ENCODE measurements around the gene DCTN3. TPM values are rescaled to one million over a fixed set of nuclear protein-coding genes. Genes with fewer than 3 reads are reported as not detected.
A peak's percentile ranks its signal among the peaks of the same experiment; 100 is the strongest.

The DCTN3 gene
- total RNA-seq, 2 experiments from 2014 or later = 150 to 153 TPM

- Mint-ChIP-seq H3K4me1 (peaks cover 15% of the 10 kb centered on the region), H3K9me3 (no peaks in the 10 kb centered on the region), H3K27me3 (peaks cover 61% of the 10 kb centered on the region), H3K36me3 (ENCODE audit: low read depth) (peaks cover 2% of the 10 kb centered on the region), H3K4me3 (peak within 1 kb of the TSS; percentile 61), H3K27ac (no peak within 1 kb of the TSS)
- ChIA-PET CTCF (interaction anchor here (1.0 to 1.7 kb wide), 2 partner anchors 11 to 17 kb away, joined by 3 to 4 read pairs; partner anchors contain the start of gene RPP25L), POLR2A (no interaction called here)
- peak; percentile 31 for DNase-seq
Measured at GRCh38 chr9:34628656-34629490, 8.6 kb upstream of the DCTN3 start, which contains the start of gene ARID3C. TSS of gene ARID3C (minus strand) at chr9:34629066. CDS start at chr9:34628014, 1,052 bp downstream.

- Mint-ChIP-seq H3K9me3 (no peaks in the 10 kb centered on the region), H3K4me3 (peak overlapping the region; percentile 61), H3K27ac (no peak overlapping the region), H3K36me3 (ENCODE audit: low read depth) (peaks cover 5% of the 10 kb centered on the region), H3K27me3 (peaks cover 67% of the 10 kb centered on the region), H3K4me1 (peaks cover 17% of the 10 kb centered on the region)
- no peak for DNase-seq
- CTCF ChIA-PET = interaction anchor here (1.0 to 1.7 kb wide), 2 partner anchors 10 to 16 kb away, joined by 3 to 4 read pairs; partner anchors contain the start of gene RPP25L
- POLR2A ChIA-PET = no interaction called here
Measured at GRCh38 chr9:34627716-34628655, 7.7 kb upstream of the DCTN3 start.

GRCh38 chr9:34625186-34625486 lies 4.8 kb upstream of the DCTN3 start:
- CTCF ChIA-PET = interaction anchor here (0.6 to 7.3 kb wide), 5 partner anchors 11 to 784 kb away, joined by 3 to 82 read pairs (median 3); partner anchors contain the start of gene SIGMAR1

GRCh38 chr9:34624475-34625185 lies 4.3 kb upstream of the DCTN3 start:
- no peak for DNase-seq
- Mint-ChIP-seq H3K4me3 (no peak overlapping the region), H3K9me3 (no peaks in the 10 kb centered on the region), H3K27me3 (peaks cover 67% of the 10 kb centered on the region), H3K36me3 (ENCODE audit: low read depth) (peaks cover 9% of the 10 kb centered on the region), H3K4me1 (peaks cover 30% of the 10 kb centered on the region), H3K27ac (no peak overlapping the region)
- POLR2A ChIA-PET = no interaction called here
- CTCF ChIA-PET = interaction anchor here (0.6 to 7.3 kb wide), 4 partner anchors 12 to 784 kb away, joined by 3 to 82 read pairs (median 3); partner anchors contain the start of gene SIGMAR1

More at GRCh38 chr9:34625186-34625486, 4.8 kb upstream of the DCTN3 start:
- Mint-ChIP-seq H3K27ac (no peak overlapping the region), H3K36me3 (ENCODE audit: low read depth) (peaks cover 9% of the 10 kb centered on the region), H3K27me3 (peaks cover 72% of the 10 kb centered on the region), H3K4me3 (no peak overlapping the region), H3K9me3 (no peaks in the 10 kb centered on the region), H3K4me1 (peaks cover 27% of the 10 kb centered on the region)
- no peak for DNase-seq
- POLR2A ChIA-PET = no interaction called here

GRCh38 chr9:34623374-34624235 lies 3.3 kb upstream of the DCTN3 start:
- DNase-seq = no peak
- Mint-ChIP-seq H3K4me3 (no peak overlapping the region), H3K36me3 (ENCODE audit: low read depth) (peaks cover 9% of the 10 kb centered on the region), H3K27me3 (peaks cover 60% of the 10 kb centered on the region), H3K4me1 (peaks cover 35% of the 10 kb centered on the region), H3K27ac (no peak overlapping the region), H3K9me3 (no peaks in the 10 kb centered on the region)
- ChIA-PET POLR2A (no interaction called here), CTCF (interaction anchor here (0.8 to 7.3 kb wide), 2 partner anchors 13 to 23 kb away, joined by 3 to 82 read pairs; partner anchors contain the start of genes GALT and SIGMAR1)

GRCh38 chr9:34615132-34615531 lies 5.2 kb downstream of the DCTN3 start:
- H3K4me3 Mint-ChIP-seq = no peak overlapping the region
- peaks cover 18% of the 10 kb centered on the region for H3K36me3 Mint-ChIP-seq (ENCODE audit: low read depth)
- no peak for DNase-seq
- CTCF ChIA-PET = interaction anchor here (1.0 to 8.2 kb wide), 3 partner anchors 11 to 24 kb away, joined by 3 to 60 read pairs (median 4); partner anchors contain the start of gene SIGMAR1
- H3K4me1 Mint-ChIP-seq = peaks cover 32% of the 10 kb centered on the region
- H3K27me3 Mint-ChIP-seq = no peaks in the 10 kb centered on the region
- H3K9me3 Mint-ChIP-seq = no peaks in the 10 kb centered on the region
- H3K27ac Mint-ChIP-seq = no peak overlapping the region
- POLR2A ChIA-PET = no interaction called here

- ChIA-PET POLR2A (no interaction called here), CTCF (interaction anchor here (1.0 to 8.2 kb wide), 3 partner anchors 9 to 52 kb away, joined by 3 to 60 read pairs (median 5); partner anchors contain the start of gene SIGMAR1)
- peak; percentile 79 for DNase-seq
- H3K27me3 Mint-ChIP-seq = no peaks in the 10 kb centered on the region
- peaks cover 15% of the 10 kb centered on the region for H3K36me3 Mint-ChIP-seq (ENCODE audit: low read depth)
- H3K27ac Mint-ChIP-seq = peak overlapping the region; percentile 96
- peak overlapping the region; percentile 92 for H3K4me3 Mint-ChIP-seq
- H3K4me1 Mint-ChIP-seq = peaks cover 23% of the 10 kb centered on the region
- no peaks in the 10 kb centered on the region for H3K9me3 Mint-ChIP-seq
Measured at GRCh38 chr9:34612788-34613390, 7.4 kb downstream of the DCTN3 start.

- H3K27me3 Mint-ChIP-seq = no peaks in the 10 kb centered on the region
- peak within 1 kb of the TSS; percentile 96 for H3K27ac Mint-ChIP-seq
- DNase-seq = peak; percentile 83
- H3K9me3 Mint-ChIP-seq = no peaks in the 10 kb centered on the region
- H3K36me3 Mint-ChIP-seq (ENCODE audit: low read depth) = peaks cover 13% of the 10 kb centered on the region
- H3K4me3 Mint-ChIP-seq = peak within 1 kb of the TSS; percentile 92
- ChIA-PET POLR2A (no interaction called here), CTCF (interaction anchor here (0.7 to 8.2 kb wide), 6 partner anchors 8 to 166 kb away, joined by 3 to 60 read pairs (median 3); partner anchors contain the start of genes ARID3C, DCTN3 and SIGMAR1)
- H3K4me1 Mint-ChIP-seq = peaks cover 23% of the 10 kb centered on the region
Measured at GRCh38 chr9:34611811-34612787, 8.2 kb downstream of the DCTN3 start, which contains the start of gene RPP25L. TSS of gene RPP25L (minus strand) at chr9:34612097. CDS start at chr9:34611296, 801 bp downstream.

- Mint-ChIP-seq H3K27me3 (no peaks in the 10 kb centered on the region), H3K27ac (peak overlapping the region; percentile 96), H3K9me3 (no peaks in the 10 kb centered on the region), H3K4me3 (peak overlapping the region; percentile 92), H3K4me1 (peaks cover 23% of the 10 kb centered on the region), H3K36me3 (ENCODE audit: low read depth) (peaks cover 7% of the 10 kb centered on the region)
- no peak for DNase-seq
- POLR2A ChIA-PET = no interaction called here
- CTCF ChIA-PET = interaction anchor here (1.0 to 8.2 kb wide), 4 partner anchors 9 to 155 kb away, joined by 3 to 60 read pairs (median 3); partner anchors contain the start of genes DCTN3 and SIGMAR1
Measured at GRCh38 chr9:34611251-34611810, 9.0 kb downstream of the DCTN3 start.
